GM18520 (cell line): Measurements from ENCODE around the gene ZNF423.

Experiments
- ATAC-seq: cut with Tn5 transposase; IDR thresholded peaks from one replicate; pipeline ENCODE4 v1.9.1; 2021; ENCODE audit not compliant: unreplicated experiment

Gene ZNF423

DNA sequence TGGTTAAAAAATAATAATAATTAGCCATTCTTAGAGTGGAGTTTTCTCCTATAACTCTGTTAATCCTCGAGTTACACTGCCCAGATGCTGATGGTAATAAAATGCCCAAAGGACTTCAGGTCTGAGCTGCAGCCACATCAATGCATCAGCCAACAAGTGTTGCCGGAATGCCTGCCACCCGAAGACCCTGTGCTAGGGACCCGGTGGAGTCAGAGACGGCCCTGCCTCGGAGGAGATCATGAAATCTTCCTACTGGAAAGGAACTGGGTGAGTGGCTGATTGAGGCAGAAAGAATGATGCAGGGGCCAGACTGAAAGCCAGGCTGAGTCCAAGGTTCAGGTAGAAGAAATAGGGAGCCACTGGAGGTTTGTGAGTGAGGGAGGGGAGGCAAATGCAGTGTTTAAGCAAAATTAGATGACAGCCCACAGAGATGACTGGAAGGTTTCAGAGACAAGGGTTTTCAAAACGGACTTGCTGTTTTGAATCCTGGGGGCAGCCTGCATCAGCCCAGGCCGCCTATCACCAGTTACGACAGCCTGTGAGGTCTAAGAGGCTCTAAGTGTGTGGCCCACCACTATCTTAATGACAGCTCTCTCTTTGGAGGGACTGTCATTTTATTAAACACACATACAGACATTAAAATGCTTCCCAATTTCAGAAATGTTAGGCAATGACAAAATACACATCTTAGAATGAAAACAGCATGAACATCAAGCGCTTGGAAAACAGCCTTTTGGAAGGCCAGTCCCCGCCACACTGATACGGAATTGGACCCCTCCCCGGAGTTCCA lies 100.0 kb downstream of the ZNF423 start:
- no peak for ATAC-seq

- no peak for ATAC-seq
These were observed 100.6 kb downstream of the ZNF423 start for GRCh38 chr16:49755313-49755620.

DNA sequence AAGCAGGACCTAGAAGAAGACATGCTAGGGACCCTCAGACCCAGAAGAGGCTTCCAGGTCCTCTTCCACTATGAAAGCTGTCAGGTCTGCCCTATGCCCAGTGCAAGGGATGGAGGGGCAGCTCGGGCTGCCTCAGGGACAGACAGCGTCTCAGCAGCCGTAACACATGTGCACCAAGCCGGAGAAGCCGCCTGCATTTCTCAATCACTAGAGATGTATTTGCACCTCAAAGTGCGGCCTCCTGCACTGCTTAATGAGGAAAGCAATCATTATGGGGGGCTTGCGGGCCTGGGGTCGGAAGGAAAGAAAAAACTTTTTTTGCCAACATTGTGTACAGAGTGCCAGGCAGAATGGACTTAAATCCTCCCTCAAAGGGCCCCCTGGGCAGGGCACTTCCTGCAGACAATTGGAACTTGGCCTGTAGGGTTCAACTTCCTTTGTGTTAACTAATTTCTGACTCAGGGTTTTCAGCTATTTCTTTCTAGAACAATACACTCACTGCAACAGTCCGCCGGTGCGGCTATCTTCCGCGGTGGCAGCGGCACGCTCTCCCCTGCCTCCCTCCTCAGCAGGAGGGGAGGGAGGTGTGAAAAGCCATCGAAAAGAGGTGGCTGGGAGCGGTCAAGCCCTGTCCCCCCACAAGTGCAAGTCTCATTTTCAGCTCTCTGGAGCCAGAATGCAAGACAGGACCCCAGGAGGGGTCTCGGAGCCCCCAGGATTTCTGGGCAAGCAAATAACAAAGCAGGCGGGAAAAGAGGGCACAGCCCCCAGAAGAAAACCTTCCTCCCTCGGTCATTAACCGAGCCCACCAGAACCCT lies 101.2 kb downstream of the ZNF423 start:
- no peak for ATAC-seq

GRCh38 chr16:49750341-49751000 lies 105.4 kb downstream of the ZNF423 start:
- no peak for ATAC-seq

DNA sequence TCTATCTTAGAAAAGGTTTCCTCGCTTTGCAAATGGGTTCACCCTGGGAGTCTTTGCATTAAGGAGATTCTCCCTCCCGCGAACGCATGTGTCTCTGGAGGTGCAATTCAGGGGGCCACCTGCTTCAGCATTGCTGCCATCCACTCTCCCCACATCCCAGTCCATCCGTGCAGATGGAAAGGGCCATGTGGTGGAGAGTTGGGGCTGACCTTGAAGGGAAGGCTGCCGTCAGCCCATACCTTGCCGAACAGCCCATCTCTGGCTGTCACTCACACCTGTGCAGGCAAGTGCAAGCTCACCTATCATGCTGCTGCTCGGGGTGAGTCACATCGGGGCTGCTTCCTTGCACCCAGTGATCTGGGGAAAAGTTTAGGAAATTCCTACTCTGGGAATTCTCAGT lies 106.1 kb downstream of the ZNF423 start:
- no peak for ATAC-seq

DNA sequence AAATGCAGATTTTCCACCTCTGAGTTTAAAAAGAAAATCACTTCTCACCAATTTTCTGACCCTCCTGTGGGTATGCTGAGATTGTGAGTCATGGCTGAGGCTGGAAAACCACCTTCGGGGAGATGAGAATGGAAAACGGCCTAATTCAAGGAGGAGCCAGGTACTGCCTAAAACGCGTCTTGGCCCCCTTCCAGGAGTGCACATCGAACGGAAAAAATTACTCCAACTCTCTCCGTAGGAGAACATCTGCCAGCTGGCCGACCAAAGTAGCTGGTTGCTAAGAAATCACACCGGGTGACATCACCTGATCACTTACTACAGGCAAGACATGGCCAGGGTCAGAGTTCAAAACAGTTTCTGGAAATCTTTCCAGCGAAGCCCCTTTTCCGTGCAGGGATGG lies 107.6 kb downstream of the ZNF423 start:
- no peak for ATAC-seq

GRCh38 chr16:49747654-49748053 lies 108.3 kb downstream of the ZNF423 start:
- no peak for ATAC-seq

GRCh38 chr16:49746545-49746944 lies 109.4 kb downstream of the ZNF423 start:
- ATAC-seq = no peak

GRCh38 chr16:49745311-49745747 lies 110.6 kb downstream of the ZNF423 start:
- no peak for ATAC-seq

DNA sequence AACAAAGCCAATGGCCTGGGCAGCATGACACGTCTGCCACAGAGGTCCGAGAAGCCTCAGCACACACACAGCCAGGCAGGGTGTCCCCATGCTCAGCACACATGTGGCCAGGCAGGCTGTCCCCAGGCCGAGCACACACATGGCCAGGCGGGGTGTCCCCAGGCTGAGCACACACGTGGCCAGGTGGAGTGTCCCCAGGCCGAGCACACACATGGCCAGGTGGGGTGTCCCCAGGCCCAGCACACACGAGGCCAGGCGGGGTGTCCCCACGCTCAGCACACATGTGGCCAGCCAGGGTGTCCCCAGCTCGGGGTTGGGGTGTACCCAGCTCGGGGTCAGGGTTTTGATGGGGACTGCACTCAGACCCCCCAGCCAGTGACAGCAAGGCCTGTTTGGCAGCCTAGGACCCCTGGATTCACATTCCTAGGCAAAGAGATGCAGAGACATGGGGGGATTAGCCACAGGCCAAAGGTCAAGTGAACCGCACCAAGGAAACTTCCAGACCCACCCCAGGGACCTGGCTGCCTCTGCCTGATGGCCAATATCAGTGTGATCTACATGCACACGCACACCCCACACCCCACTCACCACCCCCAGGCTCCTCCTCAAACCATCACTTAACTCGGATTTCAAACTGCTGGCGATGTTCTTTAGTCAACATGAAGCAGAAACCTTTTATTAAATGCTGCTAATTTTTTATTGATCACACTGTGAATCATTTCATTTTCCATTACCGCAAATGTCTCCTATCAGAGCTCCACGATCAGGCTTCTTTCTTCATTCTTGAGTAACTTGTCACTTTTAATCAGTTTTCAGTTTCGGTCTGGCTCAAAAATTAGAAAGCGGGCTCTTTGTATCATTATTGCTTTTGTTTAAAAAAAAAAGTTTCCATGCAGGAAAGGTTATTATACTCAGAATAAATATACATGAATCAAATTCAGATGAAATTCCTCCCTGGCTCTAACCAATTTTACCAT lies 111.4 kb downstream of the ZNF423 start:
- ATAC-seq = no peak

DNA sequence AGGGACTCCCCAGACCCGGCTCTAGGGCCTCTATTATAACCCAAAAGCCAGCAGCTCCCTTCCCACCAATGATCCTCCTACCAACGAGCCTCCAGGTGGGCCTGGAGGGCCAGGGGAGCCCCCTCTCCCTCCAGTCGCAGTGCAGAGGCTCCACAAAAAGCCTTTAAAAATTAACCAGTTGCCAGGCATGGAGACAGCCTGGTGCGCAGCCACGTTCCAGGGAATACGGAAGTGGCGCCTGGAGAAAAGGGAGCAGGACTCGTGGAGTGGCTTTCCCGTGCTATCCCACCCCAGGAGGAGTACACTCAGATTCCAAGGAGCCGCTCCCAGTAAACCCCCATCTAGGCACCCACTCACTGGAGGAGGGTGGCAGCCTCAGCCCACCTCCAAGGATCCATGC lies 112.3 kb downstream of the ZNF423 start:
- ATAC-seq = no peak

DNA sequence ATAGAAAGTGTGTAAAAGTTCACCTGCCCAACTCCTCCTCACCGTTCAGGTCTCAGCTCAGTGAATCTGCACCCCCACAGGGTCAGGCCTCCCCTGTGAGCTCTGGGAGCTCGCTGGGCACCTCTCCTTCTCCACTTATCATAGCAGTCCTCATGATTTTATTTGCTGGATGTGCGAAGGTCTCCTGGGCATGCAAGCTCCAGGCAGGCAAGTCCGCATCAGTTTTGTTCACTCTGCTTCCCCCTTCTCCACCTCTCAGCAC lies 112.8 kb downstream of the ZNF423 start:
- no peak for ATAC-seq

- no peak for ATAC-seq
These were observed 113.3 kb downstream of the ZNF423 start for GRCh38 chr16:49742428-49743202.

DNA sequence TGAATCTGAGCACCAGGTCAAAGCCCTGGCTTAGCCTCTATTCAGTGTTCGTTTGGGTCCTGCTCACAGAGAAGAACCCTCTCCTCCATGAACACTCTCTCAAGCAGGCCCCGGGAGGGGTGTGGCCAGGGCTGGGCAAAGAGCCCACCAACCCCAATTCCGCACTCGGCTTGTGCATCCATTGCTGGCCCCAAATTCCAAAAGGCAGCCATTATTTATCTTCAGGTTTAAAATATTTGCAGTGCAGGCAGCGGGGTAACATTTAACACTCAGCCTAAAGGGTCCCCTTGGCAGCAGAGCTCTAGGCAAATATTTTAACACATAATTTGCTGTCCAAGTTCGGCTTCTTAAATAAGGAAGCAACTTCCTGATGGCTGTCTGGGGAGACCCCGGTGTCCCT lies 115.7 kb downstream of the ZNF423 start:
- no peak for ATAC-seq

- ATAC-seq = no peak
These were observed 116.5 kb downstream of the ZNF423 start for GRCh38 chr16:49739381-49739780.

DNA sequence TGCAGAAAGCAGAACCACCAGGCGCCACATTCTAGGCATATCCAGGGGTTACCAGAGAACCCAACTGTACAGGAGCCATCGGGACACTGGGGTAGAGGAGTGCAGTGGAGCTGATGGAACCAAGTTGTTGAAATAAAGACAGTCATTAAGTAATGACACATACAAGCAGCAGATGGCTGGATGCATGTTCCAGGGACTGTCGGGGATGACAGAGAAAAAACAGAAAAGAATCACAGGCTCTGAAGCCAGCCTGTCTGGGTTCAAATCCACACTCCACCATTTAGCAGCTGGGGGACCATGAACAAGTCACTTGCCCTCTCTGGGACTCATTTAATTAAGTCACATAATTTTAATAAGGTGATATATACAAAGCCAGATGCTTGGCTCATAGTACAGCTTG lies 117.1 kb downstream of the ZNF423 start:
- ATAC-seq = no peak

- ATAC-seq = no peak
These were observed 117.9 kb downstream of the ZNF423 start for GRCh38 chr16:49738001-49738400.

DNA sequence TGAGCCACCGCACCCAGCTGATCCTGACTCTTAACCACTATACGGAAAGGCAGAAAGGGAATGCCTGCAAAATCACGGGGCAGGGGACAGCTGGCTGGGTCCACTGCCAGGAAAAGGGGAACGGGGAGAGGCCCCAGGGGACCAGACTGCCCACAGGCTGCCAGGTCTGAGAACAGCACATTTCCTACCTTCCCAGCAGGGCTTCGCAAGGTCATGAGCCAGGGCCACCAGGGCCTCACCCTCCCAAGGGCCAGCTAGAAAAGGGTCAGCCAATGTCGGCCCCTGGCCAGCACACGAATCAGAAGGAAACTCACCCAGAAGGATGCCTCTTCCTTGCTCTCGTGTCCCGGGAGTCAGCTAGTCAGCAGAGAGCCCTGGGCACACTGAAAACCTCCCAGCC lies 118.4 kb downstream of the ZNF423 start:
- ATAC-seq = no peak

DNA sequence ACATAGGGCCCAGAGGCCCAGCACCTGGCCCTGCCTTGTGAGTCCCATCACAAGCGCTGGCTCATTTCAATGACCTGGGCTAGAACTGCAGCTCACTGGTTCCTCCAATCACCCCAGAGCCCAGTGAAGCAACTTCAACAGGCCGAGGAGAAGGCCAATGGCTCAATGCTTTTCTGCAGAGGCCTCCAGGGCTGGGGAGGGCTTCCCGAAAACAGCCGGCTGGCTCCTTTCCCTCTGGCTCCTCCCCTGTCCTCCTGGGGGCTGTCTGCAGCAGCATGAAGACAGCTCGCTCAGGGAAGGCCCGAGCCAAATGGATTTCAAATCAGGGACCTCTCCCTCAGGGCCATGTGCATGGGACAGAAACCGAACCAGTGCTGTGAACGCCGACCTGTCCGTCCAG lies 121.6 kb downstream of the ZNF423 start:
- ATAC-seq = no peak

- ATAC-seq = no peak
These were observed 122.5 kb downstream of the ZNF423 start for GRCh38 chr16:49733313-49734009.
